GM12892 (cell line): Measurements from ENCODE around the gene WNK4.
A peak's percentile ranks its signal among the peaks of the same experiment; 100 is the strongest.

Experiments used
- DNase-seq: peaks from one replicate; pipeline ENCODE4 v3.0.0; 2011; ENCODE audit not compliant: insufficient read length
- FAIRE-seq: peaks from 2 replicates; lab custom pipeline; 2011; peaks lifted over from hg19 to GRCh38; lab: Jason Lieb, UNC
- POLR2A ChIP-seq: IDR thresholded peaks from 2 replicates; pipeline ENCODE4 v1.6.1; 2011; ENCODE audit warnings: low read depth, low read length, control low read depth
- POLR2AphosphoS5 ChIP-seq: IDR thresholded peaks from 2 replicates; pipeline ENCODE4 v1.6.1; 2011; ENCODE audit warnings: low read depth, low read length, control low read depth
- TAF1 ChIP-seq: IDR thresholded peaks from 2 replicates; pipeline ENCODE4 v1.6.1; 2011; ENCODE audit warnings: low read depth, mild to moderate bottlenecking, control low read depth, low read length, borderline replicate concordance

The WNK4 gene

GRCh38 chr17:42784811-42785592 lies 4.6 kb downstream of the WNK4 start:
- DNase-seq (no peak), FAIRE-seq (no peak)
- no peak for TF ChIP-seq TAF1
- no peak for TF ChIP-seq POLR2AphosphoS5
- TF ChIP-seq POLR2A: no peak

- DNase-seq: no peak
- FAIRE-seq: no peak
- no peak for TF ChIP-seq POLR2AphosphoS5
- TF ChIP-seq TAF1: no peak
- TF ChIP-seq POLR2A: no peak
Observed at GRCh38 chr17:42787266-42787665, 6.9 kb downstream of the WNK4 start.

GRCh38 chr17:42791948-42792347 lies 11.5 kb downstream of the WNK4 start:
- FAIRE-seq (no peak), DNase-seq (no peak)
- TF ChIP-seq POLR2A: no peak
- no peak for TF ChIP-seq TAF1
- no peak for TF ChIP-seq POLR2AphosphoS5

GRCh38 chr17:42792545-42792944 lies 12.1 kb downstream of the WNK4 start:
- DNase-seq (no peak), FAIRE-seq (no peak)
- TF ChIP-seq POLR2A: no peak
- TF ChIP-seq TAF1: no peak
- no peak for TF ChIP-seq POLR2AphosphoS5

GRCh38 chr17:42795061-42795460 lies 14.7 kb downstream of the WNK4 start:
- DNase-seq (no peak), FAIRE-seq (no peak)
- TF ChIP-seq POLR2AphosphoS5 (no peak), TAF1 (no peak), POLR2A (no peak)

GRCh38 chr17:42795465-42795864 lies 15.1 kb downstream of the WNK4 start:
- FAIRE-seq: no peak

GRCh38 chr17:42796066-42796758 lies 15.8 kb downstream of the WNK4 start:
- no peak for DNase-seq
- no peak for FAIRE-seq
- TF ChIP-seq POLR2A: no peak
- TF ChIP-seq TAF1: no peak
- no peak for TF ChIP-seq POLR2AphosphoS5

More at GRCh38 chr17:42795465-42795864, 15.1 kb downstream of the WNK4 start:
- no peak for TF ChIP-seq POLR2A
- TF ChIP-seq POLR2AphosphoS5: no peak
- no peak for TF ChIP-seq TAF1
- DNase-seq: no peak

- DNase-seq (no peak), FAIRE-seq (peak; percentile 30)
- no peak for TF ChIP-seq POLR2AphosphoS5
- TF ChIP-seq TAF1: no peak
- no peak for TF ChIP-seq POLR2A
Observed at GRCh38 chr17:42797067-42798007, 16.9 kb downstream of the WNK4 start.

GRCh38 chr17:42798011-42798382 lies 17.6 kb downstream of the WNK4 start:
- TF ChIP-seq POLR2A: no peak
- FAIRE-seq (no peak), DNase-seq (no peak)

GRCh38 chr17:42798383-42799380 lies 18.3 kb downstream of the WNK4 start, which contains the start of the genes CNTD1 and COA3:
Gene CNTD1, plus strand, starts transcription at chr17:42798861. Its CDS starts 207 bp downstream, at chr17:42799068.
Gene COA3, minus strand, starts transcription at chr17:42798704. Its CDS starts 23 bp downstream, at chr17:42798681.
- FAIRE-seq (peak; percentile 94), DNase-seq (peak; percentile 94)
- TF ChIP-seq POLR2A: peak; percentile 67; the same call in 1 of the 2 replicates
- peak; percentile 38; the same call in 1 of the 2 replicates for TF ChIP-seq TAF1
- TF ChIP-seq POLR2AphosphoS5: no peak
